Glomerular visceral epithelial cell (primary cell): ENCODE measurements around the gene ZNF385D.
"Not testable (repeated sequence)": the region's sequence is repeated elsewhere in the genome, so short reads cannot be mapped to it uniquely, and the experiment has no call there.

ENCODE experiments used
- DNase-seq: peaks from one replicate; pipeline ENCODE4 v3.0.0-alpha.2; 2016; ENCODE audit errors: extremely low spot score

Gene ZNF385D

GRCh38 chr3:21515417-21515816 lies 235.6 kb downstream of the ZNF385D start:
- DNase-seq, result no peak

- no peak for DNase-seq
Measured at GRCh38 chr3:21509731-21510470, 241.1 kb downstream of the ZNF385D start.

- DNase-seq, result no peak
Measured at GRCh38 chr3:21508246-21508645, 242.8 kb downstream of the ZNF385D start.

- no peak for DNase-seq
Measured at GRCh38 chr3:21505711-21506460, 245.1 kb downstream of the ZNF385D start.

GRCh38 chr3:21502656-21503055 lies 248.4 kb downstream of the ZNF385D start:
- DNase-seq, result no peak

- DNase-seq, result no peak
Measured at GRCh38 chr3:21500834-21501233, 250.2 kb downstream of the ZNF385D start.

- not testable (repeated sequence) for DNase-seq
Measured at GRCh38 chr3:21490671-21491070, 260.3 kb downstream of the ZNF385D start.

- DNase-seq, result no peak
Measured at GRCh38 chr3:21487520-21487919, 263.5 kb downstream of the ZNF385D start.

GRCh38 chr3:21486024-21486935 lies 264.7 kb downstream of the ZNF385D start:
- DNase-seq, result not testable (repeated sequence)

- DNase-seq, result no peak
Measured at GRCh38 chr3:21484828-21485144, 266.2 kb downstream of the ZNF385D start.

- DNase-seq, result peak; percentile 55
Measured at GRCh38 chr3:21484057-21484827, 266.8 kb downstream of the ZNF385D start.

GRCh38 chr3:21481991-21482390 lies 269.0 kb downstream of the ZNF385D start:
- no peak for DNase-seq

- no peak for DNase-seq
Measured at GRCh38 chr3:21477541-21478288, 273.3 kb downstream of the ZNF385D start.

GRCh38 chr3:21466476-21466875 lies 284.5 kb downstream of the ZNF385D start:
- no peak for DNase-seq

GRCh38 chr3:21464746-21465145 lies 286.3 kb downstream of the ZNF385D start:
- DNase-seq, result no peak

GRCh38 chr3:21463319-21463718 lies 287.7 kb downstream of the ZNF385D start:
- DNase-seq, result no peak

GRCh38 chr3:21462141-21462540 lies 288.9 kb downstream of the ZNF385D start:
- DNase-seq, result no peak

GRCh38 chr3:21457084-21457483 lies 293.9 kb downstream of the ZNF385D start:
- no peak for DNase-seq

- no peak for DNase-seq
Measured at GRCh38 chr3:21449738-21450137, 301.3 kb downstream of the ZNF385D start.

GRCh38 chr3:21447476-21448151 lies 303.4 kb downstream of the ZNF385D start:
- DNase-seq, result no peak
